OCI-LY1 (cell line): ENCODE data around the gene NAT16.
"Not testable (repeated sequence)": the region's sequence is repeated elsewhere in the genome, so short reads cannot be mapped to it uniquely, and the experiment has no call there.

Experiments
- H2AFZ ChIP-seq: fragments of 200-600 bp; sonication (generic), shearing (Covaris generic); 2 replicates; pipeline ENCODE4 v1.6.0; 2014; ENCODE audit warnings: antibody characterized with exemption, mild to moderate bottlenecking, low read length
- H3F3A ChIP-seq: fragments of 200-600 bp; sonication (generic), shearing (Covaris generic); 2 replicates; pipeline ENCODE4 v1.6.0; 2014; ENCODE audit warnings: mild to moderate bottlenecking, antibody characterized with exemption, low read length, moderate library complexity; ENCODE audit not compliant: insufficient read depth
- H3K27ac ChIP-seq: fragments of 200-600 bp; sonication (generic); 2 replicates; pipeline ENCODE4 v1.5.1; 2014; ENCODE audit warnings: low read length, mixed run types, mild to moderate bottlenecking, low read depth; ENCODE audit not compliant: poor library complexity, severe bottlenecking
- H3K27me3 ChIP-seq: fragments of 200-600 bp; sonication (generic); 2 replicates; pipeline ENCODE4 v1.6.0; 2014; ENCODE audit warnings: antibody characterized with exemption, mild to moderate bottlenecking, low read length, moderate library complexity; ENCODE audit not compliant: insufficient read depth
- H3K36me3 ChIP-seq: fragments of 200-600 bp; sonication (generic); 2 replicates; pipeline ENCODE4 v1.6.1; 2014; ENCODE audit warnings: mild to moderate bottlenecking, antibody characterized with exemption, low read length, moderate library complexity, mixed read lengths; ENCODE audit not compliant: insufficient read depth
- H3K4me1 ChIP-seq: fragments of 200-600 bp; sonication (generic); 2 replicates; pipeline ENCODE4 v1.5.1; 2014; ENCODE audit warnings: mild to moderate bottlenecking, low read length, moderate library complexity; ENCODE audit not compliant: insufficient read depth, severe bottlenecking
- H3K4me2 ChIP-seq: fragments of 200-600 bp; sonication (generic), shearing (Covaris generic); 2 replicates; pipeline ENCODE4 v1.6.1; 2014; ENCODE audit warnings: low read length
- H3K4me3 ChIP-seq: fragments of 200-600 bp; sonication (generic); 2 replicates; pipeline ENCODE4 v1.5.1; 2014; ENCODE audit warnings: low read length, low read depth, mild to moderate bottlenecking, mixed read lengths; ENCODE audit not compliant: poor library complexity, severe bottlenecking
- H3K79me2 ChIP-seq: fragments of 200-600 bp; shearing (Covaris generic); 2 replicates; pipeline ENCODE4 v1.6.1; 2016; ENCODE audit warnings: mixed run types, low read length, mixed read lengths; ENCODE audit not compliant: insufficient read depth
- H3K9ac ChIP-seq: fragments of 200-600 bp; sonication (generic), shearing (Covaris generic); 2 replicates; pipeline ENCODE4 v1.6.1; 2014; ENCODE audit warnings: mild to moderate bottlenecking, low read length, mixed read lengths
- H3K9me2 ChIP-seq: fragments of 200-600 bp; sonication (generic), shearing (Covaris generic); 2 replicates; pipeline ENCODE4 v1.6.1; 2014; ENCODE audit warnings: low read depth, mild to moderate bottlenecking, low read length, mixed read lengths
- H3K9me3 ChIP-seq: fragments of 200-600 bp; shearing (Covaris generic); 2 replicates; pipeline ENCODE4 v1.6.1; 2014; ENCODE audit warnings: low read length, mixed read lengths
- H4K20me1 ChIP-seq: fragments of 200-600 bp; sonication (generic), shearing (Covaris generic); 2 replicates; pipeline ENCODE4 v1.6.0; 2016; ENCODE audit warnings: mild to moderate bottlenecking, low read length; ENCODE audit not compliant: insufficient read depth
- CTCF ChIP-seq: fragments of 200-600 bp; sonication (generic), shearing (Covaris generic); IDR thresholded peaks from 2 replicates; pipeline ENCODE4 v1.5.1; 2017; ENCODE audit warnings: mild to moderate bottlenecking, antibody characterized with exemption, low read length, moderate library complexity, mixed read lengths
- EZH2 ChIP-seq: fragments of 200-600 bp; sonication (generic), shearing (Covaris generic); IDR thresholded peaks from 2 replicates; pipeline ENCODE4 v1.8.0; 2017; ENCODE audit warnings: borderline replicate concordance, mixed run types, mild to moderate bottlenecking, antibody characterized with exemption, low read length, moderate library complexity, mixed read lengths

NAT16 gene

GRCh38 chr7:101200504-101200861 is 20.4 kb upstream of the NAT16 start:
- Histone ChIP-seq H3K27me3 (no peaks in the 10 kb centered on the region), H3K4me3 (no peak overlapping the region), H3K4me2 (no peak overlapping the region), H3K79me2 (no peaks in the 10 kb centered on the region), H3K4me1 (peaks cover 10% of the 10 kb centered on the region), H3F3A (no peaks in the 10 kb centered on the region), H3K36me3 (no peaks in the 10 kb centered on the region), H4K20me1 (no peaks in the 10 kb centered on the region), H3K27ac (no peak overlapping the region), H3K9me3 (no peaks in the 10 kb centered on the region), H3K9me2 (no peaks in the 10 kb centered on the region), H2AFZ (no peak overlapping the region), H3K9ac (no peak overlapping the region)
- TF ChIP-seq EZH2 = no peak
- TF ChIP-seq CTCF = no peak

- H3K4me1 ChIP-seq = peaks cover 10% of the 10 kb centered on the region
- H3F3A ChIP-seq, H3K9ac ChIP-seq, H3K79me2 ChIP-seq, H3K27me3 ChIP-seq, H3K27ac ChIP-seq, H3K4me2 ChIP-seq, H3K9me2 ChIP-seq, H3K36me3 ChIP-seq, H3K9me3 ChIP-seq, H4K20me1 ChIP-seq, H2AFZ ChIP-seq, H3K4me3 ChIP-seq: not testable (repeated sequence)
These were observed 19.4 kb upstream of the NAT16 start for GRCh38 chr7:101199522-101199921.

GRCh38 chr7:101198476-101198875 is 18.4 kb upstream of the NAT16 start:
- H3K27me3 ChIP-seq = no peaks in the 10 kb centered on the region
- TF ChIP-seq CTCF (no peak), EZH2 (no peak)
- no peaks in the 10 kb centered on the region for H3F3A ChIP-seq
- no peak overlapping the region for H2AFZ ChIP-seq
- H3K9ac ChIP-seq = no peak overlapping the region
- no peaks in the 10 kb centered on the region for H3K9me3 ChIP-seq
- no peaks in the 10 kb centered on the region for H3K9me2 ChIP-seq
- no peak overlapping the region for H3K27ac ChIP-seq
- H3K36me3 ChIP-seq = no peaks in the 10 kb centered on the region
- H3K4me1 ChIP-seq = peaks cover 2% of the 10 kb centered on the region
- no peaks in the 10 kb centered on the region for H4K20me1 ChIP-seq
- no peak overlapping the region for H3K4me3 ChIP-seq
- no peaks in the 10 kb centered on the region for H3K79me2 ChIP-seq
- H3K4me2 ChIP-seq = no peak overlapping the region

GRCh38 chr7:101197991-101198390 is 17.9 kb upstream of the NAT16 start:
- Histone ChIP-seq H3K4me3 (no peak overlapping the region), H2AFZ (no peak overlapping the region), H3K9me3 (no peaks in the 10 kb centered on the region), H3F3A (no peaks in the 10 kb centered on the region), H3K4me1 (no peaks in the 10 kb centered on the region), H3K79me2 (no peaks in the 10 kb centered on the region), H3K9ac (no peak overlapping the region), H3K4me2 (no peak overlapping the region), H3K9me2 (no peaks in the 10 kb centered on the region), H4K20me1 (no peaks in the 10 kb centered on the region), H3K27ac (no peak overlapping the region), H3K27me3 (no peaks in the 10 kb centered on the region), H3K36me3 (no peaks in the 10 kb centered on the region)
- TF ChIP-seq EZH2 (no peak), CTCF (no peak)
